ENCODE measurements around the gene SPOCD1. TPM values are rescaled to one million over a fixed set of nuclear protein-coding genes. Genes with fewer than 3 reads are reported as not detected.

The SPOCD1 gene
- total and polyA plus RNA-seq, 2 donors from 2014 or later, result 0.22 to 0.98 TPM

- FAIRE-seq (no peak), DNase-seq (peak in 2 of 5 donors; percentile 40 to 54)
- no peaks in the 10 kb centered on the region for H3K9me3 ChIP-seq (ENCODE audit: control insufficient read depth in 2 of 3, insufficient read depth in 1 of 3, low read length in 3 of 3)
- H3K27me3 ChIP-seq (ENCODE audit: control insufficient read depth, insufficient read depth, low read length), result no peaks in the 10 kb centered on the region
- H3K4me1 ChIP-seq (ENCODE audit: control insufficient read depth in 2 of 3, insufficient read depth in 2 of 3, low read depth in 1 of 3, low read length in 3 of 3), result peaks cover 1 to 22% (median 3%) of the 10 kb centered on the region in 3 donors
- intact Hi-C loops (cut with DNase I), result no loop called here
- no peak overlapping the region for H3K4me3 ChIP-seq (ENCODE audit: low read length in 3 of 3)
- no peaks in the 10 kb centered on the region for H3K36me3 ChIP-seq (ENCODE audit: control insufficient read depth in 2 of 3, insufficient read depth in 3 of 3, low read length in 3 of 3)
- no peak overlapping the region for H3K27ac ChIP-seq (ENCODE audit: low read depth in 2 of 2, low read length in 2 of 2)
- H3K9ac ChIP-seq (ENCODE audit: low read length in 3 of 3), result no peak overlapping the region
- TF ChIP-seq, protein P1, sequence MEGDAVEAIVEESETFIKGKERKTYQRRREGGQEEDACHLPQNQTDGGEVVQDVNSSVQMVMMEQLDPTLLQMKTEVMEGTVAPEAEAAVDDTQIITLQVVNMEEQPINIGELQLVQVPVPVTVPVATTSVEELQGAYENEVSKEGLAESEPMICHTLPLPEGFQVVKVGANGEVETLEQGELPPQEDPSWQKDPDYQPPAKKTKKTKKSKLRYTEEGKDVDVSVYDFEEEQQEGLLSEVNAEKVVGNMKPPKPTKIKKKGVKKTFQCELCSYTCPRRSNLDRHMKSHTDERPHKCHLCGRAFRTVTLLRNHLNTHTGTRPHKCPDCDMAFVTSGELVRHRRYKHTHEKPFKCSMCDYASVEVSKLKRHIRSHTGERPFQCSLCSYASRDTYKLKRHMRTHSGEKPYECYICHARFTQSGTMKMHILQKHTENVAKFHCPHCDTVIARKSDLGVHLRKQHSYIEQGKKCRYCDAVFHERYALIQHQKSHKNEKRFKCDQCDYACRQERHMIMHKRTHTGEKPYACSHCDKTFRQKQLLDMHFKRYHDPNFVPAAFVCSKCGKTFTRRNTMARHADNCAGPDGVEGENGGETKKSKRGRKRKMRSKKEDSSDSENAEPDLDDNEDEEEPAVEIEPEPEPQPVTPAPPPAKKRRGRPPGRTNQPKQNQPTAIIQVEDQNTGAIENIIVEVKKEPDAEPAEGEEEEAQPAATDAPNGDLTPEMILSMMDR (IDR thresholded peaks at IDR 0.05; ENCODE audit: borderline replicate concordance, extremely low read depth, insufficient read depth), result no peak
Observed at GRCh38 chr1:31759298-31760023, 56.4 kb downstream of the SPOCD1 start.

- no peaks in the 10 kb centered on the region for H3K36me3 ChIP-seq (ENCODE audit: control insufficient read depth in 2 of 3, insufficient read depth in 3 of 3, low read length in 3 of 3)
- no peak overlapping the region for H3K27ac ChIP-seq (ENCODE audit: low read depth in 2 of 2, low read length in 2 of 2)
- intact Hi-C loops (cut with DNase I), result no loop called here
- H3K4me1 ChIP-seq (ENCODE audit: control insufficient read depth in 2 of 3, insufficient read depth in 2 of 3, low read depth in 1 of 3, low read length in 3 of 3), result peaks cover 3 to 22% (median 4%) of the 10 kb centered on the region in 3 donors
- no peaks in the 10 kb centered on the region for H3K9me3 ChIP-seq (ENCODE audit: control insufficient read depth in 2 of 3, insufficient read depth in 1 of 3, low read length in 3 of 3)
- H3K27me3 ChIP-seq (ENCODE audit: control insufficient read depth, insufficient read depth, low read length), result no peaks in the 10 kb centered on the region
- H3K9ac ChIP-seq (ENCODE audit: low read length in 3 of 3), result no peak overlapping the region
- no peak for FAIRE-seq
- no peak for DNase-seq
- TF ChIP-seq, protein P1 (IDR thresholded peaks at IDR 0.05; ENCODE audit: borderline replicate concordance, extremely low read depth, insufficient read depth), result no peak
- H3K4me3 ChIP-seq (ENCODE audit: low read length in 3 of 3), result no peak overlapping the region
Observed at GRCh38 chr1:31758823-31759222, 57.0 kb downstream of the SPOCD1 start.

GRCh38 chr1:31757989-31758388 lies 57.8 kb downstream of the SPOCD1 start:
- H3K27ac ChIP-seq (ENCODE audit: low read depth in 2 of 2, low read length in 2 of 2), result no peak overlapping the region
- H3K27me3 ChIP-seq (ENCODE audit: control insufficient read depth, insufficient read depth, low read length), result no peaks in the 10 kb centered on the region
- intact Hi-C loops (cut with DNase I), result no loop called here
- FAIRE-seq (no peak), DNase-seq (peak in 2 of 5 donors; percentile 33 to 39)
- no peaks in the 10 kb centered on the region for H3K9me3 ChIP-seq (ENCODE audit: control insufficient read depth in 2 of 3, insufficient read depth in 1 of 3, low read length in 3 of 3)
- TF ChIP-seq, protein P1 (IDR thresholded peaks at IDR 0.05; ENCODE audit: borderline replicate concordance, extremely low read depth, insufficient read depth), result no peak
- H3K9ac ChIP-seq (ENCODE audit: low read length in 3 of 3), result no peak overlapping the region
- H3K36me3 ChIP-seq (ENCODE audit: control insufficient read depth in 2 of 3, insufficient read depth in 3 of 3, low read length in 3 of 3), result no peaks in the 10 kb centered on the region
- peaks cover 3 to 24% (median 4%) of the 10 kb centered on the region in 3 donors for H3K4me1 ChIP-seq (ENCODE audit: control insufficient read depth in 2 of 3, insufficient read depth in 2 of 3, low read depth in 1 of 3, low read length in 3 of 3)
- no peak overlapping the region for H3K4me3 ChIP-seq (ENCODE audit: low read length in 3 of 3)

All from kidney (tissue), 14 donors.